PC-9 (cell line): ENCODE data around the gene WNT9A. TPM values are rescaled to one million over a fixed set of nuclear protein-coding genes. Genes with fewer than 3 reads are reported as not detected.

Experiments
- BruUV-seq: library from RNA; stranded (reverse); fragments of 400-500 nt; replicated peaks from 2 replicates; lab custom pipeline; 2021; lab: Mats Ljungman, UMichigan
- CTCF ChIA-PET: fragments of 300-600 bp; sonication (Branson Sonifier 250); formaldehyde crosslinking; loops from one replicate; lab custom pipeline; 2022; ENCODE audit warnings: antibody characterized with exemption; lab: Charles Lee
- POLR2A ChIA-PET: fragments of 300-600 bp; sonication (Branson Sonifier 250); formaldehyde crosslinking; loops from one replicate; lab custom pipeline; 2022; ENCODE audit warnings: antibody characterized with exemption; ENCODE audit not compliant: unreplicated experiment; lab: Charles Lee
- DNase-seq, 2 experiments: peaks; one replicate each; pipeline versions ENCODE4 v3.0.0 to v3.0.0-alpha.2; 2015 to 2022; ENCODE audit warnings: mixed read lengths in 1 of 2
- H2AFZ ChIP-seq: fragments of 200-600 bp; sonication (generic); 2 replicates; pipeline ENCODE4 v1.8.1; 2017; ENCODE audit warnings: antibody characterized with exemption
- H3F3A ChIP-seq: fragments of 200-600 bp; sonication (generic); 2 replicates; pipeline ENCODE4 v1.8.1; 2017; ENCODE audit warnings: antibody characterized with exemption, mild to moderate bottlenecking, low read depth; ENCODE audit not compliant: insufficient read depth
- H3K27ac ChIP-seq: fragments of 200-600 bp; sonication (generic); 2 replicates; pipeline ENCODE4 v1.6.1; 2016; ENCODE audit warnings: mixed run types
- H3K27me3 ChIP-seq: fragments of 200-600 bp; sonication (generic); 2 replicates; pipeline ENCODE4 v1.6.1; 2016; ENCODE audit warnings: low read depth, mixed run types; ENCODE audit not compliant: insufficient read depth
- H3K36me3 ChIP-seq: fragments of 200-600 bp; sonication (generic); 2 replicates; pipeline ENCODE4 v1.6.1; 2016; ENCODE audit warnings: low read depth, mixed run types
- H3K4me1 ChIP-seq: fragments of 200-600 bp; sonication (generic); replicated peaks from 2 replicates; pipeline ENCODE4 v1.6.1; 2016; ENCODE audit warnings: mixed run types; ENCODE audit not compliant: insufficient read depth
- H3K4me2 ChIP-seq: fragments of 200-600 bp; sonication (generic); 2 replicates; pipeline ENCODE4 v1.6.1; 2017; ENCODE audit warnings: mixed run types
- H3K4me3 ChIP-seq: fragments of 200-600 bp; sonication (generic); 2 replicates; pipeline ENCODE4 v1.6.1; 2016; ENCODE audit warnings: mixed run types
- H3K79me2 ChIP-seq: fragments of 200-600 bp; sonication (generic); 2 replicates; pipeline ENCODE4 v1.6.1; 2017; ENCODE audit warnings: low read depth, mixed run types
- H3K9me2 ChIP-seq: fragments of 200-600 bp; sonication (generic); 2 replicates; pipeline ENCODE4 v1.8.1; 2017; ENCODE audit warnings: mild to moderate bottlenecking; ENCODE audit not compliant: insufficient read depth
- H3K9me3 ChIP-seq: fragments of 200-600 bp; sonication (generic); 2 replicates; pipeline ENCODE4 v1.8.1; 2016; ENCODE audit warnings: low read depth; ENCODE audit not compliant: insufficient read depth
- H4K20me1 ChIP-seq: fragments of 200-600 bp; sonication (generic); 2 replicates; pipeline ENCODE4 v1.8.1; 2017; ENCODE audit not compliant: insufficient read depth
- EZH2 ChIP-seq: fragments of 200-600 bp; sonication (generic); IDR thresholded peaks from 2 replicates; pipeline ENCODE4 v1.8.0; 2017; ENCODE audit warnings: antibody characterized with exemption, low read depth
- intact Hi-C: fragments of 100-400 bp; cut with micrococcal nuclease; formaldehyde crosslinking; loops from one replicate; pipeline ENCODE4 v1.10.0; 2022; ENCODE audit not compliant: unreplicated experiment
- microRNA-seq: library from miRNA; unstranded; fragments of <30 nt; microRNA quantifications from one replicate; pipeline ENCODE4 v1.2.0, GENCODE V29; 2021; ENCODE audit warnings: borderline number of aligned reads, borderline replicate concordance
- total RNA-seq: library from RNA; stranded (reverse); gene quantifications from 2 replicates; pipeline ENCODE4 v1.2.3, GENCODE V29; 2021
- TF ChIP-seq, protein P1 (sequence below): fragments of 200-600 bp; sonication (generic); conservative IDR thresholded peaks from 2 replicates; pipeline ENCODE4 v1.6.1; 2017; ENCODE audit warnings: mixed run types, antibody characterized with exemption, mild to moderate bottlenecking, moderate library complexity

WNT9A gene
- total RNA-seq, 1 experiment from 2014 or later: 42.4 TPM

DNA sequence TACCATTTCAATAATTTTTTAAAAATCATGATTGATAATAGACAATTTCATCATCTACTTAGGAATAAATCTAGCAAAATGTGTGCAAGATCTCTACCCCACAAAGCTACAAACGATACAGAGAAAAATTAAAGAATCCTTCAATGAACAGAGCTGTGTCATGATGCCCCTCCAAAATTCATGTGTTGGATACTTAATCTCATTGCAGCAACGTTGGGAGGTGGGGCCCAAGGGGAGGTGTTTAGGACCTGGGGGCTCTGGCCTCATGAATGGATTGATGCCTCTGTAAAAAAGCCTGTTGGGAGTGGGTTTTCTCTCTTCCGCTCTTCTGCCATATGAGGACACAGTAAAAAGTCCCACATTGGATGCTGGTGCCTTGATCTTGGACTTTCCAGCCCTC lies 77.4 kb downstream of the WNT9A start:
- Histone ChIP-seq H3K27ac (no peak overlapping the region), H3F3A (no peaks in the 10 kb centered on the region), H3K9me2 (no peaks in the 10 kb centered on the region), H3K79me2 (no peaks in the 10 kb centered on the region), H3K4me3 (no peak overlapping the region), H3K27me3 (peaks cover 45% of the 10 kb centered on the region), H3K36me3 (no peaks in the 10 kb centered on the region), H3K4me1 (no peaks in the 10 kb centered on the region), H2AFZ (no peak overlapping the region), H3K4me2 (no peak overlapping the region), H4K20me1 (no peaks in the 10 kb centered on the region), H3K9me3 (no peaks in the 10 kb centered on the region)
- no peak for DNase-seq
- intact Hi-C loops: no loop called here
- POLR2A ChIA-PET: no interaction called here
- CTCF ChIA-PET: no interaction called here
- BruUV-seq: no TSS peak
- TF ChIP-seq, protein P1, sequence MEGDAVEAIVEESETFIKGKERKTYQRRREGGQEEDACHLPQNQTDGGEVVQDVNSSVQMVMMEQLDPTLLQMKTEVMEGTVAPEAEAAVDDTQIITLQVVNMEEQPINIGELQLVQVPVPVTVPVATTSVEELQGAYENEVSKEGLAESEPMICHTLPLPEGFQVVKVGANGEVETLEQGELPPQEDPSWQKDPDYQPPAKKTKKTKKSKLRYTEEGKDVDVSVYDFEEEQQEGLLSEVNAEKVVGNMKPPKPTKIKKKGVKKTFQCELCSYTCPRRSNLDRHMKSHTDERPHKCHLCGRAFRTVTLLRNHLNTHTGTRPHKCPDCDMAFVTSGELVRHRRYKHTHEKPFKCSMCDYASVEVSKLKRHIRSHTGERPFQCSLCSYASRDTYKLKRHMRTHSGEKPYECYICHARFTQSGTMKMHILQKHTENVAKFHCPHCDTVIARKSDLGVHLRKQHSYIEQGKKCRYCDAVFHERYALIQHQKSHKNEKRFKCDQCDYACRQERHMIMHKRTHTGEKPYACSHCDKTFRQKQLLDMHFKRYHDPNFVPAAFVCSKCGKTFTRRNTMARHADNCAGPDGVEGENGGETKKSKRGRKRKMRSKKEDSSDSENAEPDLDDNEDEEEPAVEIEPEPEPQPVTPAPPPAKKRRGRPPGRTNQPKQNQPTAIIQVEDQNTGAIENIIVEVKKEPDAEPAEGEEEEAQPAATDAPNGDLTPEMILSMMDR: no peak
- TF ChIP-seq EZH2: no peak

DNA sequence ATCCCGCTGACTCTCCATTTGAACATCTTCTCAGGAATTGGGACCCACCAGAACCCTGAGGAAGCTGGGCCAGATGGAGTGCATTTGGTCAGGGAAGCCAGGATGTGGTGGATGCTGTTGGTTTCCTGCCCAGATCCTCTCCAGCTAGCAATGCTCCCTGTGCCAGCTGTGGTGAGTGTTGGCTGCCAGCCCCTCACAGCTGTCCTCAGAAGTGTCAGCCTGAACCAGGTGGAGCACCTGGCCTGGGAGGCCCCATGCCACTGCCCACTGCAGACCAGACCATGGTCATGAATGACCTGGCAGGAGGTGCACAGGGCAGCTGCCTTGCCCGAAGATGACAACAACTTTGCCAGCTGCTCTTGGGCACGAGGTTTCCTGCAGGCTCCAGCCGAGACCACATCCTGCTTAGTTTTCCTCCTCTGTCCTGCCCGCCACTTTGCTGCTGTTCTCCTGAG lies 77.9 kb downstream of the WNT9A start:
- Histone ChIP-seq H4K20me1 (no peaks in the 10 kb centered on the region), H3K27me3 (peaks cover 45% of the 10 kb centered on the region), H3K79me2 (no peaks in the 10 kb centered on the region), H3K27ac (no peak overlapping the region), H3K4me1 (no peaks in the 10 kb centered on the region), H3K36me3 (no peaks in the 10 kb centered on the region), H3K9me3 (peaks cover 4% of the 10 kb centered on the region; the same call in 1 of the 2 replicates), H2AFZ (no peak overlapping the region), H3K4me3 (no peak overlapping the region), H3K4me2 (no peak overlapping the region), H3F3A (no peaks in the 10 kb centered on the region), H3K9me2 (no peaks in the 10 kb centered on the region)
- no TSS peak for BruUV-seq
- intact Hi-C loops: no loop called here
- TF ChIP-seq EZH2: no peak
- TF ChIP-seq, protein P1: no peak
- DNase-seq: no peak
- ChIA-PET CTCF (no interaction called here), POLR2A (no interaction called here)

DNA sequence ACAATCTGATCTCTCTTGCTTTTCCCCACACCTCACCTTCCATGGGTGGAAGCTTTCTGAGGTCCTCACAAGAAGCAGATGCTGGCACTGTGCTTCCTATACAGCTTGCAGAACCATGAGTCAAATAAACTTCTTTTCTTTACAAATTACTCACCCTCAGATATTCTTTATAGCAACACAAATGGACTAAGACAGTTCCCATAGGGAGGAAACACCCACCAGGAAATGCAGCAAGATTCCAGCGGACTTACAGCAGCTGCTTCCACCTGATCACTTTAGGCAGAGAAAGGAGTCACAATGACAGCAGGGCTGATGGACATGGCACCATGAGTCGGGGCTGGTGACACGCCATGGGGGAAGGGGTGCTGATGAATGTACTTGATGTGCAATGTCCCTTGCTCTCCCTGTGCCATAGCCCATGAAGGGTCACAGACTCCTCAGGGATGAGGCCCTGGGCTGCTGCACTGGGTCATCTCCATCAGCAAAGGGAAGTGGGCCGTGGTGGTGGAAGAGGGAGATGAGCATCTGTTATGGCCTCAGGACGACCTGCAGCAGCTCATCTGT lies 78.4 kb downstream of the WNT9A start:
- CTCF ChIA-PET: no interaction called here

More for the DNA sequence above, 78.4 kb downstream of the WNT9A start:
- TF ChIP-seq, protein P1: no peak
- no peak for TF ChIP-seq EZH2
- H4K20me1 ChIP-seq: no peaks in the 10 kb centered on the region
- H3K27ac ChIP-seq: no peak overlapping the region
- DNase-seq: no peak
- H2AFZ ChIP-seq: no peak overlapping the region
- intact Hi-C loops: no loop called here
- no peaks in the 10 kb centered on the region for H3K79me2 ChIP-seq
- POLR2A ChIA-PET: no interaction called here
- H3K4me2 ChIP-seq: no peak overlapping the region
- peaks cover 7% of the 10 kb centered on the region; the same call in 1 of the 2 replicates for H3K9me3 ChIP-seq
- no TSS peak for BruUV-seq
- H3K36me3 ChIP-seq: no peaks in the 10 kb centered on the region
- H3K9me2 ChIP-seq: no peaks in the 10 kb centered on the region
- H3K4me3 ChIP-seq: no peak overlapping the region
- peaks cover 43% of the 10 kb centered on the region for H3K27me3 ChIP-seq
- H3F3A ChIP-seq: no peaks in the 10 kb centered on the region
- no peaks in the 10 kb centered on the region for H3K4me1 ChIP-seq

Small RNA genes within 50 kb of the gene (microRNA-seq; reads per million reads assigned to microRNA genes)
- 8.8 reads per million, percentile 13 among the genes with 10 or more reads in this experiment for gene MIR5008

Other genes starting within 250 kb of the WNT9A start
- gene JMJD4, start 212.6 kb downstream of the WNT9A start, total RNA-seq: 15.1 and 20.9 TPM in 2 replicates
- 66.3 and 70.2 TPM in 2 replicates for gene SNAP47, start 212.5 kb downstream of the WNT9A start, total RNA-seq
- gene PRSS38, start 132.3 kb downstream of the WNT9A start, total RNA-seq: not detected in 2 replicates
- gene WNT3A, start 59.1 kb upstream of the WNT9A start, total RNA-seq: 0.24 and 0.53 TPM in 2 replicates
- gene ARF1, start 134.8 kb upstream of the WNT9A start, total RNA-seq: 431 and 595 TPM in 2 replicates
- gene C1orf35, start 155.4 kb upstream of the WNT9A start, total RNA-seq: 26.4 and 37.6 TPM in 2 replicates
- gene MRPL55, start 161.4 kb upstream of the WNT9A start, total RNA-seq: 81.0 and 84.4 TPM in 2 replicates
- 239 and 278 TPM in 2 replicates for gene GUK1, start 192.3 kb upstream of the WNT9A start, total RNA-seq
- 2.1 and 3.4 TPM in 2 replicates for gene GJC2, start 202.0 kb upstream of the WNT9A start, total RNA-seq
- gene IBA57, start 217.9 kb upstream of the WNT9A start, total RNA-seq: 7.8 and 13.8 TPM in 2 replicates